ENCODE results near the gene LARP6. TPM values are rescaled to one million over a fixed set of nuclear protein-coding genes. Genes with fewer than 3 reads are reported as not detected.

The LARP6 gene
- total and polyA plus RNA-seq, 2 of the 13 experiments (the other 11 are each of a cell fraction or from before 2014, with no cell fraction given) = 2.9 to 8.2 TPM

GRCh38 chr15:70892002-70892911 is 38.3 kb upstream of the LARP6 start, which contains the start of the genes LRRC49 and THAP10 (continued):
- TF ChIP-seq THYN1 (CRISPR knock-in tag; IDR thresholded peaks at IDR 0.05; ENCODE audit: borderline replicate concordance, low read depth) (no peak), YEATS2 (CRISPR knock-in tag; IDR thresholded peaks at IDR 0.05; ENCODE audit: borderline replicate concordance) (peak; percentile 58), NFRKB (IDR thresholded peaks at IDR 0.05) (no peak), DRAP1 (CRISPR knock-in tag; IDR thresholded peaks at IDR 0.05) (no peak), ZSCAN22 (CRISPR knock-in tag; IDR thresholded peaks at IDR 0.05) (no peak), YY1 (IDR thresholded peaks at IDR 0.05; ENCODE audit: insufficient read depth, insufficient replicate concordance, low read depth, low read length) (peak; percentile 43), ZNF451 (CRISPR knock-in tag; IDR thresholded peaks at IDR 0.05) (peak; percentile 90; the same call in 1 of the 2 replicates), IRF1 (CRISPR knock-in tag; IDR thresholded peaks at IDR 0.05; ENCODE audit: low read depth) (no peak), ZNF704 (CRISPR knock-in tag; IDR thresholded peaks at IDR 0.05; ENCODE audit: borderline replicate concordance) (no peak), ZNF768 (CRISPR knock-in tag; IDR thresholded peaks at IDR 0.05) (peak; percentile 70; the same call in 1 of the 2 replicates), GLI4 (CRISPR knock-in tag; IDR thresholded peaks at IDR 0.05; ENCODE audit: borderline replicate concordance) (no peak), E2F1 (CRISPR knock-in tag; IDR thresholded peaks at IDR 0.05) (no peak), TBP (CRISPR knock-in tag; IDR thresholded peaks at IDR 0.05) (no peak), RFXAP (CRISPR knock-in tag; IDR thresholded peaks at IDR 0.05; ENCODE audit: borderline replicate concordance) (no peak), FOXO1 (CRISPR knock-in tag; IDR thresholded peaks at IDR 0.05) (no peak; the same call in 1 of the 2 replicates), TCF7 (IDR thresholded peaks at IDR 0.05; ENCODE audit: low read depth) (peak; percentile 46; the same call in 1 of the 2 replicates), IRX3 (CRISPR knock-in tag; IDR thresholded peaks at IDR 0.05; ENCODE audit: borderline replicate concordance, low read depth) (no peak), MEF2D (CRISPR knock-in tag; IDR thresholded peaks at IDR 0.05) (peak; percentile 66; the same call in 1 of the 2 replicates), GLMP (CRISPR knock-in tag; IDR thresholded peaks at IDR 0.05; ENCODE audit: borderline replicate concordance) (no peak), PCBP2 (optimal IDR thresholded peaks at IDR 0.05; ENCODE audit: low read depth, low read length, poor library complexity, severe bottlenecking) (no peak), HOXA7 (CRISPR knock-in tag; IDR thresholded peaks at IDR 0.05) (no peak), TBX2 (CRISPR knock-in tag; IDR thresholded peaks at IDR 0.05; ENCODE audit: borderline replicate concordance) (no peak; the same call in 1 of the 2 replicates), FOXM1 (CRISPR knock-in tag; IDR thresholded peaks at IDR 0.05) (no peak), ZNF567 (CRISPR knock-in tag; IDR thresholded peaks at IDR 0.05; ENCODE audit: borderline replicate concordance) (no peak), ZNF777 (CRISPR knock-in tag; IDR thresholded peaks at IDR 0.05) (no peak)
